GM19239 (cell line): Measurements from ENCODE around the gene CHAF1B.
"Not testable (repeated sequence)": the region's sequence is repeated elsewhere in the genome, so short reads cannot be mapped to it uniquely, and the experiment has no call there.

ENCODE experiments used
- DNase-seq: peaks from one replicate; pipeline ENCODE4 v3.0.0; 2011; ENCODE audit warnings: low spot score; ENCODE audit not compliant: insufficient read length
- FAIRE-seq: peaks from 2 replicates; lab custom pipeline; 2011; peaks lifted over from hg19 to GRCh38; lab: Jason Lieb, UNC

Gene CHAF1B

DNA sequence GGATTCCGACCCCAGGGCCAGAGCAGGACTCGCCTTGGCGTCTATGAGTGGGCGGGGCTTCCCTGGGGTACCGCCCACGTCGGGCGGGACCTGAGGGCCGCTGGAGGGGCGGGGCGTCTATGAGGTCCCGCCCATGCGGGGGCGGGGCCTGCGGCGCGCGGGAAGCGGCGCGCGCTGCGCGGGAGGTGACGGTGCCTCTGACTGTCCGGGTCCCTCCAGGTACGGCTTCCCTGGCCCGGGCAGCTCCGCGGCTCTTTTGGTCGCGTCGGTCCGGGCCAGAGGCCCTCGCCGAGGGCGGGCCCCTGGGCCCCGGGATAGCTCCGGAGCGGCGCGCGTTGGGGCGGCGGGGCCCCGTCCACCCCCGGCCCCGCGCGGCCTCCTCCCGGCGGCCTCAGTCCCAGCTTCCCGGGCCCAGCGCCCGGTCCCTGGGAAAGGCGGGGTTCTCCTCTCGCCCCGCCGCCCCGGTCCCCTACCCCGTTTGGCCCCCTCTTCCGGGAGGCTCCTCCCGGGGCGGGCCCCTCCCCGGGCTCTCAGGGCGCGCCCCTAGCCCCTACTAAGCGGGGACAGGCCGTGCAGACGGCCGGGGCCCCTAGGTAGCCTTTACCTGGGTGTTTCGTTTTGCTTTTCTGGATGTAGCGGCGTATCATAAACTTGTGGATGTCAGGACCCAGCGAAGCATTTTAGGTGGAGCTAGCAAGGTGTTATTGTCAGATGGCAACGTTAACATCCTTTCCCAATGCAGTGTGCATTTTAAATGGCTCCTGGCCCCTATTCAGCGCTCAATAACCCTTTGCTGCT, at the start of gene CHAF1B:
Gene CHAF1B, plus strand, starts transcription at position 160 of the 798 bp plus-strand sequence. CDS start 745 bp downstream, outside the sequence.
- peak; percentile 90 for DNase-seq
- no peak for FAIRE-seq

DNA sequence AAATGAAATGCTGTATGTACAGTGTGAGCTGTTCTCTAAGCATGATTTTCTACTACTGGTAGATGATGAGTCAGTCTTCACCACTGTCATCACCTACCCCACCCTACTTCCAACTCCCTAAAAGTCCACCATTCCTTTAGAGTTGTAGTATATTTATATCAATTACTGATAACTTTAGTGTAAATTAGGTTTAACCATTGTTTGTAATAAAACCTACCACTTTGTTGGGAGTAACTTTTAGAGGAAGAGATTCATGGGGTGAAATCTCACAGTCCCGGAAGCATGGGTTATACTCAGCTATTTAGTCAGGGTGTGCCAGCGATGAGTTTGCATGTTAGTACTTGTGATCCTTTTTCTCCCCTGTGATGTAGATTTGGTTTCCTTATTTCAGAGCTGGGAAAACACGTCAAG, 48.1 kb upstream of the CHAF1B start:
- no peak for FAIRE-seq

DNA sequence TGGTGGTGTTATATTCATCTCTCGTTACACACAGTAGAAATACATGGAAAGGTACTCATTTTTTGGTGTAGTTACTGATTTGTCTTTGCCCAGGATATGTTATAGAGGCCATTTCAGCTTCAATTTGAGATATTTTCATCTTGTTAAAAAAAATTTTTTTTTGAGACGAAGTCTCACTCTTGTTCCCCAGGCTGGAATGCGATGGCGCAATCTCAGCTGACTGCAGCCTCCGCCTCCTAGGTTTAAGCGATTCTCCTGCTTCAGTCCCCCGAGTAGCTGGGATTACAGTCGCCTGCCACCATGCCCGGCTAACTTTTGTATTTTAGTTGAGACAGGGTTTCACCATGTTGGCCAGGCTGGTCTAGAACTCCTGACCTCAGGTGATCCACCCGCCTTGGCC, 46.2 kb upstream of the CHAF1B start:
- DNase-seq = no peak
- FAIRE-seq = no peak

More for the DNA sequence above, 48.1 kb upstream of the CHAF1B start:
- no peak for DNase-seq

DNA sequence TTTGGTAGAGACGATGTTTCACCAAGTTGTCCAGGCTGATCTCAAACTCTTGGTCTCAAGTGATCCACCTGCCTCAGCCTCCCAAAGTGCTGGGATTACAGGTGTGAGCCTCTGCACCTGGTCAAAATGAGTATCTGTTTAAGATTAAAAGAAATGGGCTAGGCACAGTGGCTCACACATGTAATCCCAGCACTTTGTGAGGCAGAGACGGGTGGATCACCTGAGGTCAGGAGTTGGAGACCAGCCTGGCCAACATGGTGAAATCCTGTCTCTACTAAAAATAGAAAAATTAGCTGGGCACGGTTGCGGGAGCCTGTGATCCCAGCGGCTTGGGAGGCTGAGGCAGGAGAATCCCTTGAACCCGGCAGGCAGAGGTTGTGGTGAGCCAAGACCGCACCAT, 42.6 kb upstream of the CHAF1B start:
- not testable (repeated sequence) for FAIRE-seq, DNase-seq

DNA sequence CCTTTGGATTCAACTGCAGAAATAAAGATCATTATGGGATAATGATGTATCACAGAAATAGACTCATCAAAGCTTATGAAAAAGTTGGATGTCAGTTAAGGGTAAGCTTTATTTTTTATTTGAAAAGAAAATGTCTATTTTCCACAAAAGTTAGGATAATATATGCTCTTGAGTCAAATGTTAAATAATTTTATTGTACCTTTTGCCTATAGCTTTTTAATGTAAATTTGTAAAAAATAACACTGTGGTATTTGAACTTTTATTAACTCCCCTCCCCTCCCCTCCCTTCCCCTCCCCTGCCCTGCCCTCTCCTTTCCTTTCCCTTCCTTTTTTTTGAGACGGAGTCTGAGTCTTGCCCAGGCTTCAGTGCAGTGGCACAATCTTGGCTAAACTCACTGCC, 40.3 kb upstream of the CHAF1B start:
- no peak for FAIRE-seq
- no peak for DNase-seq

DNA sequence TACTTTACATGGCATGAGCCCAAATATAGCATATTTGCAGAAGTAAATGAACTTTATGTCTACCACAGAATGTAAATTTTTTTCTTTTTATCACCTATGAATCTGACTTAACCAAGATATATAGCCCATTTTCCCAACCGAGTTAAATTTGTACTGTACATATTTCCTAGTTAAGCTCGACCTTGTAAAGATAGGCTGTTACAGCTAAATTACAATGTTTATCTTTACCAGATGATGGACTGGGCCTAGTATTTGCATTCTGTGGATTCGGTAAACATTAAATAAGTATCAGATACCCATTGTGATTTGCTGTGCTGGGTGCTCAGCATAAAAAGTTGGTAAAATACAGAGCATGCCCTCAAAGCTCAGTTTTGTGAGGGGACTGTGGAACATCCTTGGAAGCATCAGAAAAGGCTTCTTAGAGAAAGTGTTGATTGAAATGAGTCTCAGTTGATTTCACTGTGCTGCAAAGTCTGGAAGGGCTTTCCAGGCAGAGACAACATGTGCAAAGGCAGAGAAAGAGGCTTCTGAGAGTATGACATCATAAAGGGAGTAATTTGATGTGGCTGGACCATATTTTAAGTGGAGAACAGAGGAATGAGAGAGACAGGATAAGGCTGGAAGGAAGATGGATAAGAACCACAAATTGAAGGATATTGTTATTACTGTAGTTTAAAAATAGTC, 37.8 kb upstream of the CHAF1B start:
- FAIRE-seq = no peak
- DNase-seq = no peak

DNA sequence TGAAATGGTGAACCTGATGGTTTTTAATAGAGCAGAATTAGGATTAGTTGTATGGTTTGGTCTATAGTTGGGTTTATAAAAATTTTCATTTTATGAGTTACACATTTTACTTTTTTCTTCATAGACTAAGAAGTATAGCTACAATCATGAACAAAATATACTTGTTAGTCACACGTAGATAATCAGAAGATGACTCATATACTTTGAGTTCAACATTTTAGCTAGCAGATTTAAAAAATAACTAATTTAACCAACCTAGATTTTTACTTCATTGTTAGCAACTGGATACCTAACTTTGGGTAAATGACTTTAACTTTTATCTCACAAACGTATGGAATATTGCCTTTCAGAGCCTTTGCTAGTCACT, 37.2 kb upstream of the CHAF1B start:
- FAIRE-seq = no peak
- DNase-seq = no peak

DNA sequence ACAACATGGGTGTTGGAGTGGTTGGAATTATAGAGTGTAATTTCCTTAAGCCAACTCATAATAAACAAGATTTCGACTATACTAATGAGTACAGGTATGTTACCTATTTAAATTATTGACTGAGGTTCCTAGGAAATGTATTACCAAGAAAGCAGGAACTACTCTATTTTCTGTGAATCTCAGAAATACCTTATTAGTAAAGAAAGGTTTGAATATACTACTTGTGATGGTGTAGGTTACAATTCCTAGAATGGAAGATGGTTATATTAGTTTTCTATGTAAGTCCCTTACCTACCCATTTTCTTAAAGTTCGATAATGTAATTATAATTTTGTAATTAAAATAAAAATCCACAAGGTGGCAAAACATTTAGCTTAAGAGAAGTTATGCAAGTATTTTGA, 35.9 kb upstream of the CHAF1B start:
- DNase-seq (no peak), FAIRE-seq (no peak)

DNA sequence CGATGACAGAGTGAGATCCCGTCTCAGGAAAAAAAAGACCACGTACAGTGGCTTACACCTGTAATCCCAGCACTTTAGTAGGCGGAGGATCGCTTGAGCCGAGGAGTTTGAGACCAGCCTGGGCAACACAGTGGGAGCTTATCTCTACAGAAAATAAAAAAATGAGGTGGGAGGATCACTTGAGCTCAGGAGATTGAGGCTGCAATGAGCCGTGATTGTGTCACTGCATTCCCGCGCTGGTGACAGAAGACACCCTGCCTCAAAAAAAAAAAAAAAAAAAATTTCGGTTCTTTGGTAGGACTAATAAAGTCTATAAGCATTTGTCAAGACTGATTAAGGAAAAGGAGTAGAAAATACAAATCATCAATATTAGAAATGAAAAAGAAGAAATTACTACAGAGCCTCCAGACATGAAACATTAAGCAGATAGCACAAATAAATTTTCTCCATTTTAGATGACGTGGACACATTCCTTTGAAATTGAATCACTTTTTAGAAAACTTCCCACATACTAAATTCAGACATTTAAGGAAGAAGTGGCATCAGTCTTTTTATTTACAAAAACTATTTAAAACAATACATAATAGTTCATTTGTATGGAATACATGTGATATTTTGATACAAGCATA, 34.8 kb upstream of the CHAF1B start:
- DNase-seq (no peak), FAIRE-seq (no peak)

DNA sequence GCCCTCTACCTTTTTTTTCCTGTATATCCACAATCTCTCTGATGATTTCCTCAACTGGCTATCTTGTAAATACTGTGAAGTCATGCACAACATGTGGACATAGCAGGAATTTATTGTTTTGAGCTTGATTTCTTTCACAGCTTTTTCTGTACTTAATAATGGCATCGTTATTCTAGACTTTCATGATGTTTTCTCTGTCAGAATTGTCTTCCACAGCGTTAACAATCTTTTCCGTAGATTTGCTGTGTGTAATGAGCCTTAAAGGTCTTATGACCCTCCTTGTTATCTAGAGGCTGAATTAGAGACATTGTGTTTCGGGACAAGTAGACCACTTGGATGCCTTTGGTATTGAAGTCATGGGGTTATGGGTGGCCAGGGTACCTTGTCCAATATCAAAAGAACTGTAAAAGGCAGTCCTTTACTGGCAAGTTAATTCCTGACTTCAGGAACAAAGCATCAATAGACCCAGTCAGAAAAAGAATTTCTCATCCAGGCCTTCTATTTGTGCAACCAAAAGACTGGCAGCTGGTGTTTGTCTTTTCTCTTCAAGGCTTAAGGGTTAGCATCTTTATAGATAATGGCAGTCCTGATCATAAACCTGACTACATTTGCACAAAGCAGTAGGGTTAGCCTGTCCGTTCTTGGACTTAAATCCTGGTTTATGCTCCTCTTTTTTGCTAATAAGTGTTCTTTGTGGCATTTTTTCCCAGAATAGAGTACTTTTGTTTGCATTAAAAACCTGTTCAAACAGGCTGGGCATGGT, 30.1 kb upstream of the CHAF1B start:
- DNase-seq (no peak), FAIRE-seq (no peak)

DNA sequence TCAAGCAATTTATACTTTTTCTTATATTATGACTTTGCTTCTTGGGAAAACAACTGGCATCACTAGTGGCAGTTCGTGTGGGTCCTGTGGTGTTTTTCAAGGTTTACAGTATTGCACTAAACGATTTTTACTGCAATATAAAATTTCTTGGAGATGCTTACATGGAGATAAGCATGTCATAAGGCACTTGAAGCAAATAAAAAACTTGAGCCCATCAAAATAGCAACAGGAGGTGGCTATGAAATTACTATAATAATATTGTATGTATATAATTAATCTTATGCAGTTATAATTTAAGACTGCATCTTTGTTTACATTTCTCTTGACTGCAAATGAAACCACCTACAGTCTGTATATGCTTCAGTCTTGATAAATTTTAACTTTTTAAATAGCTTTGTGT, 29.3 kb upstream of the CHAF1B start:
- DNase-seq (no peak), FAIRE-seq (no peak)

DNA sequence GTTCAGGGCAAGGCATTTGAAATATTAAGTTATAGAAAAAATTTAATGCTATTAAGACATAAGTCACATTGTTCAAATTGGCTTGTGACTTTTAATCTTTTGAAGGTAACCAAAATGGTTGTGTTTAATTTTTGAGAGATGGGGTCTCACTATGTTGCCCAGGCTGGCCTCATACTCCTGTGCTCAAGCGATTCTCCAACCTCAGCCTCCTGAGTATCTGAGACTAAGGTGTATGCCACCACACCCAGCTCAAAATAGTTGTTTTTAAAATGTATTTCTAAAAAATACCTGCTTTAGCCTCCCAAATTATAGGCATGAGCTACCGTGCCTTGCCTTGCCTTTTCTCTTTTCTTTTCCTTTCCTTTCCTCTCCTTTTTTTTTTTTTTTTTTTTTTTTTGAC, 26.0 kb upstream of the CHAF1B start:
- FAIRE-seq (no peak), DNase-seq (no peak)

DNA sequence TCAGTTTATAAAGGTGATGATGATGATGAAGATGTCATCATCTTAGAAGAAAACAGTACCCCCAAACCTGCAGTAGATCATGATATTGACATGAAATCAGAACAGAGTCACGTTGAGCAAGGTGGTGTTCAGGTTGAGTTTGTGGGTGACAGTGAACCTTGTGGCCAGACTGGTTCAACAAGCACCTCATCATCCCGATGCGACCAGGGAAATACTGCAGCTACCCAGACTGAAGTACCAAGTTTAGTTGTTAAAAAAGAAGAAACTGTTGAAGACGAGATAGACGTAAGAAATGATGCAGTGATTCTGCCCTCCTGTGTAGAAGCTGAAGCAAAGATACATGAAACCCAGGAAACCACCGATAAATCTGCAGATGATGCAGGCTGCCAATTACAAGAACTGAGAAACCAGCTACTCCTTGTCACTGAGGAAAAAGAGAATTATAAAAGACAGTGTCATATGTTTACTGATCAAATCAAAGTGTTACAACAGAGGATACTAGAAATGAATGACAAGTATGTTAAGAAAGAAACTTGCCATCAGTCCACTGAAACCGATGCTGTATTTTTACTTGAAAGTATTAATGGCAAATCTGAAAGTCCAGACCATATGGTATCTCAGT, 16.0 kb upstream of the CHAF1B start:
- DNase-seq (no peak), FAIRE-seq (no peak)

DNA sequence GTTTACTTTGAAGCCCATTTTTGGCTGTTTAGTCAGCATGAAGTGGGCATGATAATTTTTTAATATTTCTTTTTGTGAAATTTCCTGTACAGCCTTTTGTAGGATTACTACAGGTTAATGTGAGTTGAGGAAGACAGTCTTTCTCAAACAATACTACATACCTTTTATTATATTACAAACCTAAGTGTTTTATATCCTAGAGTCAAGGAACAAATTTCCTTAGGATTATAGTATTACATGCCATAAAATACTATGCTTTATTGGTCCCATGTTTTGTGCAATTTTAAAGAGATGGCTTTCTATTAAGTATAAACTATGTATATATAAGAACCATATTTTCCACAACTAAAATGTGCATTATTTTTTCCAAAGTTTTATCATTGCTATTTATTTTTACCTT, 9.2 kb upstream of the CHAF1B start:
- DNase-seq = no peak
- FAIRE-seq = no peak

DNA sequence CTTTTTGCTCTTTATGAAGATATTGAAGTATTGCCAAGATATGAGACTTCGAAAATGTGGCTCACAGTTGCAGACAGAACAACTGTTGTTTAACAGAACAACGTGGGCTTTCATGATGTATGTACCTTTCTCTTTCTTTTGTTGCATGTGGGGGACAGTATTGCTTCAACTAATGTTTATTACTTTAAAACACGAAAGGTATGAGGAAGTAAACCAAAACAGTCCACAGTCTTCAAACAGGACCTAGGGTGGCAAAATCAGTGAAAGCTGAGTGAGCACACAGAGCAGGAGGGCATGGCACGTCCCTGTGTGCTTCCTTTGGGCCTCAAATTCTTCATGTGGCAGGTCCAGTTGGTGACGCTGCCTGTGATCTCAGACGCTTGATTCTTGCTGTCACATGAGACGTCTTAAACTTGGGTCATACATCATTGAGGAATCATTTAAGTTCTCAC, 7.8 kb upstream of the CHAF1B start:
- FAIRE-seq = no peak

DNA sequence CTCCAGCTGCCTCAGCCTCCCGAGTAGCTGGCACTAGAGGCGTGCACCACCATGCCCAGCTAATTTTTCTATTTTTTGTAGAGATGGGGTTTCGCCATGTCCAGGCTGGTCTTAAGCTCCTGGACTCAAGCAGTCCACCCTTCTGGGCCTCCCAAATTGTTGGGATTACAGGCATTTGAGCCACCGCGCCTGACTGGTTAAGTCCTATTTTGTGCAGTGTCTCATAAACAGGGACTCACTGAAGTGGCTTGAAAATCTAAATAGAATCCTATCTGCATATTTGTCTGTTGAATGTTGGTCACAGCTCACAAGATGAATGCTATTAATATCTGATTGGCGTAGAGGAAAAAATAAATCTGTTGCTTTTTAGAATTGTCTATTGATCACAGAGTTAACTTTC, 5.9 kb upstream of the CHAF1B start:
- DNase-seq = no peak
- FAIRE-seq = no peak

More for the DNA sequence above, 7.8 kb upstream of the CHAF1B start:
- DNase-seq = no peak

DNA sequence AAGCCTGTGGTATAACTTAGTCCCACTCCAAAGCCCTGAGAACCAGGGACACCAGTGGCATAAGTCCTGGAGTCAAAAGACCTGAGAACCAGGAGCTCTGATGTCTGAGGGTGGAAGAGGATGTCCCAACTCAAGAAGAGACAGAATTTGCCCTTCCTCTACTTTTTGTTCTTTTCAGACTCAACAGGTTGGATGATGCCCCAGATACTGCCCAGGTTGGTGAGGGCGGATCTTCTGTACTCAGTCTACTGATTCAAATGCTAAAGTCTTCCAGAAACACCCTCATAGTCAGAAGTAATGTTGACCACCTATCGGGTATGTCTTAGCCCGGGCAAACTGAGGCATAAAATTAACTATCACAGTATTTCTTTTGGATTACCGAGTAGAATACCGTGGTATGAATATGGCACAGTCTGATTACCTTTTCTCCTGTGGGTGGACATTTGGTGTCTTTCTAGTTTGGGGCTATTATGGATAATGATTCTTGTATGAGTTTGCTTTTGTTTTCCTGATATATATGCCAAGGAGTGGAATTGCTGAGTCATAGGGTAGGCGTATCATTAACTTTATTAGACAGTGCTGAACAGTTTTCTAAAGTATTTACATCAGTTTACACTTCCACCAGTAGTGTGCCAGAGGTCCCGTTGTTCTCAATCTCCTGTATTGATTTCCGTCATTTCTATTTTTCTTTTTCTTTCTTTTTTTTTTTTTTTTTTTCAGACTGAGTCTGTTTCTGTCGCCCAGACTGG, 3.2 kb upstream of the CHAF1B start:
- FAIRE-seq (no peak), DNase-seq (no peak)

DNA sequence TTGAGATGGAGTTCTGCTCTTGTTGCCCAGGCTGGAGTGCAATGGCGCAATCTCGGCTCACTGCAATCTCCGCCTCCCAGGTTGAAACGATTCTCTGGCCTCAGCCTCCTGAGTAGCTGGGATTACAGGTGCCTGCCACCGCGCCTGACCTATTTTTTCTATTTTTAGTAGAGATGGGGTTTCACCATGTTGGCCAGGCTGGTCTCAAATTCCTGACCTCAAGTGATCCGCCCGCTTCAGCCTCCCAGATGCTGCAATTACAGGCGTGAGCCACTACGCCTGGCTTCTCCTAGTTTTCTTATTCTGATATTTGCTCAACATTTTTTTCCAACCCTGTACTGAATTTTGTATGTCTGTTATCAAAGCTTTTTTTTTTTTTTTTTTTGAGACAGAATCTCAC, 2.5 kb upstream of the CHAF1B start:
- not testable (repeated sequence) for DNase-seq, FAIRE-seq

DNA sequence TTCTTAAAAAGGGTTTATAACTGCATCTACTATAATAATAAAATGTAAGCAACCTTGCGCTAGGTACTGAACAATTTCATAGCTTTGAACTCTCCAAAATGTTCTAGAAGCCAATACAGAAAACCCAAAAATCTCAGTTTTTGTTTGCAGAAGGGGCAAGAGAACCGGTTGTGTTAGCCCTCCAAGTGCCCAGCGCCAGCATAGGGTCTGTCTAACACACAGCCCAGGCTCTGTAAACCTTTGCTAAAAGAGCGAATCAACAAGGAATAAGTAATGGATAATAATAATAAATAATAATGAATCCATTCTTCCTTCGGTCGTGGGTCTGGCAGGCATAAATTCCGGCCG, 333 bp upstream of the CHAF1B start:
- FAIRE-seq (no peak), DNase-seq (peak; percentile 12)
